NCI-H2227 (cell line): Measurements from ENCODE around the gene LRCH1.
"Not testable (repeated sequence)": the region's sequence is repeated elsewhere in the genome, so short reads cannot be mapped to it uniquely, and the experiment has no call there.

ENCODE experiments used
- DNase-seq: peaks from one replicate; lab custom pipeline; 2025; ENCODE audit not compliant: unreplicated experiment; lab: John Stamatoyannopoulos, UW

The LRCH1 gene, protein sequence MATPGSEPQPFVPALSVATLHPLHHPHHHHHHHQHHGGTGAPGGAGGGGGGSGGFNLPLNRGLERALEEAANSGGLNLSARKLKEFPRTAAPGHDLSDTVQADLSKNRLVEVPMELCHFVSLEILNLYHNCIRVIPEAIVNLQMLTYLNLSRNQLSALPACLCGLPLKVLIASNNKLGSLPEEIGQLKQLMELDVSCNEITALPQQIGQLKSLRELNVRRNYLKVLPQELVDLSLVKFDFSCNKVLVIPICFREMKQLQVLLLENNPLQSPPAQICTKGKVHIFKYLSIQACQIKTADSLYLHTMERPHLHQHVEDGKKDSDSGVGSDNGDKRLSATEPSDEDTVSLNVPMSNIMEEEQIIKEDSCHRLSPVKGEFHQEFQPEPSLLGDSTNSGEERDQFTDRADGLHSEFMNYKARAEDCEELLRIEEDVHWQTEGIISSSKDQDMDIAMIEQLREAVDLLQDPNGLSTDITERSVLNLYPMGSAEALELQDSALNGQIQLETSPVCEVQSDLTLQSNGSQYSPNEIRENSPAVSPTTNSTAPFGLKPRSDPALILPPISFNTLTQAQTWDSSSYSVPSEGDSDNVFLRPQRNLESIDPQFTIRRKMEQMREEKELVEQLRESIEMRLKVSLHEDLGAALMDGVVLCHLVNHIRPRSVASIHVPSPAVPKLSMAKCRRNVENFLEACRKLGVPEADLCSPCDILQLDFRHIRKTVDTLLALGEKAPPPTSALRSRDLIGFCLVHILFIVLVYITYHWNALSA

GRCh38 chr13:46552889-46553520 is at the start of gene LRCH1:
Gene LRCH1 (plus strand): TSS chr13:46553170. CDS start chr13:46553397, 227 bp downstream.
- peak; percentile 83 for DNase-seq

GRCh38 chr13:46504036-46504435 is 48.9 kb upstream of the LRCH1 start:
- no peak for DNase-seq

- DNase-seq, result no peak
Measured at GRCh38 chr13:46507981-46508380, 45.0 kb upstream of the LRCH1 start.

GRCh38 chr13:46509981-46510380 is 43.0 kb upstream of the LRCH1 start:
- no peak for DNase-seq

DNA sequence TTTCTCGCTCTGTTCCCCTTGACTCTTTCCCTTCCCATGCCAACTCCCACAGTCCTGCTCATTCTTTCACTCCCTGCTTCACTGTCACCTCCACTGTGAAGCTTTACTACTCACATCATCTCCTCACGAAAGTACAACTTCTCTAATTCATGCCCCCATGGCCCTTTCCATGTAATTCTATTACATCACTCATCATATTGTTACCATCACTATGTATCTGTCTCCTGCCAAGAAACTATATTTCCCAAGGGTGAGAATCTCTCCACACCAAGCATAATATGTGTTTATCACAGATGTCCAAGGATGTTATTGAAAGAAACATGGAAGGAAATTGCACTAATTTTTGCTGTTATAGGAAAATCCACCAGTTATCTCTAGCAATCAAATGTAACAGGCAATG is 37.2 kb upstream of the LRCH1 start:
- DNase-seq, result no peak

- no peak for DNase-seq
Measured at GRCh38 chr13:46516599-46517338, 36.2 kb upstream of the LRCH1 start.

- DNase-seq, result not testable (repeated sequence)
Measured at GRCh38 chr13:46517748-46518147, 35.2 kb upstream of the LRCH1 start.

DNA sequence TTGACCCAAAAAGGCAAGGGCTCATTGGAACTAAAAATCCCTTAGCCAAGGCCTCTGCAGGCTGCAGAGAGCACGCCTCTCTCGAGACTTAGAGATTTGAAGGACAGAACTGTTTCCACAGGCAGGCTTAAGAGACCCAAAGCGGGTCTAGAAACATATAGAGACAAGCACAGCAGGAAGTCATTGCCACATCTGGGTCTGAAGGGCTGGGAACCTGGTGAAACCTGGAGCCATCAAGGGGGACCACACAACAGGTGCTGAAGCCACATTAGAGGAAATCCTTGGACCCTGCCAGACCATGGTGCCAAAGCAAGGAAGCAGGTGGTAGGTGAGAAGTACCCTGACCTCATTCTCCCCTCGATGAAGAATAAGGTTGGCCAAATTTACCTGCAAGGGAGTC is 33.8 kb upstream of the LRCH1 start:
- no peak for DNase-seq

- DNase-seq, result no peak
Measured at GRCh38 chr13:46520166-46520565, 32.8 kb upstream of the LRCH1 start.

- no peak for DNase-seq
Measured at GRCh38 chr13:46521486-46521885, 31.5 kb upstream of the LRCH1 start.

DNA sequence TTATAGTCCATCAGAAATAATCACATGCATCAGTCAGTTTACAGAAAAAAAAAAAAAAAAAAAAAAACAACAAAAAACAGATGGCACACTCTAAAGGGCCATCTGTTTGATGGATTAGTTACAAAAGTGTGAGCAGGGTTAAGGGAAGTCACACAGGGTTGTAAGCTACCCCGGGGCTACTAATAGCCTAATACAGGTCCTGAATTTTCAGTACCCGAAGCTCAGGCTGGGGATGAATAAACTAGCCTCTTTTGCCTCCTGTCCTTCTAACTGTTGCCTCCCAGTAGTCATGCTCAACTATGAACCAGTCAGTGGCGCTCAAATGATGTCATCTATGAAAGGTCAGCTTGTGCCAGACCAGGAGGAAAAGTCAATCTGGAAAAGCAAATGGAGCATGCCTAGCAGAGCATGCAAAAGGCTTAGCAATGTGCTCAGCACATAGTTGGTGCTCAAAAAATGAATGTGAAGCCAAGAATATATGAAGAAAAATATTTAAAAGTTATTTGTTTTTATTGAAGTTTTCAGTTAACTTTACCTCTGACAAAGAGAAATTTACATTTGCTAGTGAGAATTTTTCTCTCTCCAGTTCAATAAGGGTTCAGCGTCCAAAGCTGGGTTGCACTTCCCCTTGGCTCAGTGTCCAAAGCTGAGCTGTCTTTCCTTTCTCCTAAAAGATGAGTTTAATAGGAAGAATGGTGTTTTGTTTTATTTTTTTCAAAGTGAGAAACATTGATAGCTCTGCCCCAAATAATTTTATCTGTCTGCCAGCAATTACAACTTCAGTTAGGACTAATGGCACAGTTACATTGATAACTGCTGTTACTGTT is 30.8 kb upstream of the LRCH1 start:
- DNase-seq, result no peak

DNA sequence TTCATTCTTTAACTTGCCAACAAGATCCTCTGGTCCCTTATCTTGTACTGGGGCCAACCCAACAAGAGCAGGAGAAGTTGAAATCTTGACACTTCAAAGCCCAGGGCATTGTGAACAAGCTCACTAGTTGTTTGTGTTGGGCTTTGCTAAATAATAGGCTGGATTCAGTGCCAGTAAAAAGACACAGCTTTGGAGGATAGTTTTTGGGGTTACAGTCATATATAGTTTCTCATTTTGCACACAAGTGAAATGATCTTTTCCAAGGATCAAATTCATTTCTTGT is 30.3 kb upstream of the LRCH1 start:
- DNase-seq, result no peak

DNA sequence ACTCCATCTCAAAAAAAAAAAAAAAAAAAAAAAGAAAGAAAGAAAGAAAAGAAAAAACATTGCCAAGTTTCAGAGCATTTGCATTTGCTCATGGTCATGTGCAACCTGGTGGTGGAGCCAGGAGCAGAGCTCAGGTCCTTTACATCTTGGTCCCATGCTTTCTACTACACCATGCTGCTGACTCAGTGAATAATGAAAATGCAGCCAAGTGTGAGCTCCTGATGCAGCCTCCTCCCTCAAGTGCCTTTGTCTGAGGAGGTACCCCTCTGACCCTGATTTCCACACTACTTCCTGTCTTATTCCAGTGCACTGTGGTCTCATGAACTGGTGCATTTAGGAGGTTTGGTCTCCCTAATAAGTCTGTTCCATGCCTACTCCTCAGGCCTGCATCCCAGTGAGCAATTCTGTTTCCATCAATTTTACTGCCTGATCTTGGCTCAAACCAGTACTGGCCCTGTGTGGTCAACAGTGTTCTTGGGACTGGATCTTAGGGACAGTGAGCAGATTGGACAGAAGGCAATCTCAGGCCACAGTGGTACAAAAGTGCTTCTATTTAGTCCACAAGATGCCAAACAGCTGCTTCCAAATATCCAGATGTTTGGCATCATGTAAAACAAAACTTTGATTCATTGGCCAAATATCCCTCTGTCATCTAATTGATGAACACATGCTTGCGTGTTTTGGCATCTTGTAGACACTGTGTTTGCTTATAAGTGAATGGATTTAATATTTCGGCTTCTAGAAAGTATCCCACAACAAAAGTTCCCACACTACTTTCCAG is 28.8 kb upstream of the LRCH1 start:
- no peak for DNase-seq

DNA sequence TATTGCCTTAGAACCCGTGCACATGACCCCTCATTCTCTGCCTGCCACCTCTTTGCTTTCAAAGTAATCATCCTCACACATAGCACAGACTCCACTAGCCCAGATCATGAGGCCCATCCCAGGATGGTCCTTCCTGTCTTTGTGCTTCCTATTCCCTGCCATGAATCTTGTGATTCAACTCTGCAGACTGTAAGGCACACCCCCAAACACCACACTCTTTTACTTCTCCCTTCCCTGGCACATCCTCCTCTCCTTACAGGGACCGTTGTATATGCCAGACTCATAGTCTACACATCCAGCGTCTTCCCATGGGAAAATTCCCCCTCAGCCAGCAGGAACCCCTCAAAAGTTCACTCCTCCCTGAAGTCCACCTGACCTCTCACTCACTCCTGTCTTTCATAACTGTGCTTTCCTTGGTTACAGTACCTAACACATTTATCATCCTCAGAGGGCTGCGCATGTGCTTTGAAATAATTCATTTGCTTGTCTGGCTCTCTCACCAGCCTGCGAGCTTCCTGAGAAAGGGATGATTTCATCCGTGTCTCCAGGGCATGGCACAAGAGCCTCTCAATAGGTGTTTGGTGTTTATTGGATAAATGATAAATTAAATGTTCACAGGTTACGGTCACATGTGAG is 26.8 kb upstream of the LRCH1 start:
- no peak for DNase-seq

GRCh38 chr13:46526740-46527139 is 26.2 kb upstream of the LRCH1 start:
- no peak for DNase-seq

DNA sequence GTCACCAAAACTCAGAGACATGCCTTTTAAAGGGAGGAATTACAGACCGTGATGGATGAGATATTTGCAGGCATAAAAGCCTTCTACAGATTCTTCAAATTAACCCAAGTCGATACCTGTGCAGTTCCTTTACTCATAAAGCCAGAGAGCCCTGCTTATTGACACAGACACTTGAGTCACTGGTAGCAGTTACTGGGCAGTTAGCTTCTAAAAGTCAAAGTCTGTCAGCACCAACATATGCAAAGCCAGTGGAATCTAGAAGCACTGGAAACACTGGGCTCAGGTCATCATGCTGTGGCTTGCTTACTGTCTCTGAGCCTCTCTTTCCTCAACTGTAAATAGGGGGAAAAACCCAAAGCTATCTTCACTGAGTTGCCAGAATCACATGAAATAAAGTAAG is 25.7 kb upstream of the LRCH1 start:
- DNase-seq, result no peak

DNA sequence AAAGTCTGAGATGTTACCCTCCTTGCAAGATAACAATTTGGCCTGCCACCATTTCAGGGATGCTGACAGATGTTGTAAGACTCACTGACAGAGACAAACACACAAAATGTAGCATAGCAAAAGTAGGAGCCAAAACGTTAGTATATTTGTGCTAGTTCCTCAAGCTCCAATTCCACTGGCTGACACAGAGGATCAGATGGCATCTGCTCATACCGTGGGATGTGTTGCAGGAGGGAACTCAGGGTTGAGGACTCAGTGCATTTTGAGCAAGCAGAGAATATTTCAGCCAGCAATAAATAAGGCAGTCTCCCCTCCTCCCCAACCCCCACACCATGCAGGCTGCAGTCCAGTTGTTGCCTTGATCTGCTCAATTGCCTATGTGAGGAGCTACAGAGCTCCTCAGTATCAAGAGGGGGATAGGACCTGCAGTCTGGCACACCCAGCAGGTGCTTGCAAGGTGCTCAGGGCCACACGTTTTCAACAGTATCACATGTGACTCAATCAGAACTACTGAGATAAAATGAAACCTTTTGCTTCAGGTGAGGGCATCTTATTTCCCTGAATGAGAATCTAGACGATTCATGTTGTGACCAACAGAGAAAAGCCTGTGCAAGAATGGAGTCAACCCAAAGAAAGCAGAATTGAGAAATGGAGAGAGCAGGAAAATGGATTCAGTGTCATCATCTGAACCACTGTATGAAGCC is 23.6 kb upstream of the LRCH1 start:
- no peak for DNase-seq

DNA sequence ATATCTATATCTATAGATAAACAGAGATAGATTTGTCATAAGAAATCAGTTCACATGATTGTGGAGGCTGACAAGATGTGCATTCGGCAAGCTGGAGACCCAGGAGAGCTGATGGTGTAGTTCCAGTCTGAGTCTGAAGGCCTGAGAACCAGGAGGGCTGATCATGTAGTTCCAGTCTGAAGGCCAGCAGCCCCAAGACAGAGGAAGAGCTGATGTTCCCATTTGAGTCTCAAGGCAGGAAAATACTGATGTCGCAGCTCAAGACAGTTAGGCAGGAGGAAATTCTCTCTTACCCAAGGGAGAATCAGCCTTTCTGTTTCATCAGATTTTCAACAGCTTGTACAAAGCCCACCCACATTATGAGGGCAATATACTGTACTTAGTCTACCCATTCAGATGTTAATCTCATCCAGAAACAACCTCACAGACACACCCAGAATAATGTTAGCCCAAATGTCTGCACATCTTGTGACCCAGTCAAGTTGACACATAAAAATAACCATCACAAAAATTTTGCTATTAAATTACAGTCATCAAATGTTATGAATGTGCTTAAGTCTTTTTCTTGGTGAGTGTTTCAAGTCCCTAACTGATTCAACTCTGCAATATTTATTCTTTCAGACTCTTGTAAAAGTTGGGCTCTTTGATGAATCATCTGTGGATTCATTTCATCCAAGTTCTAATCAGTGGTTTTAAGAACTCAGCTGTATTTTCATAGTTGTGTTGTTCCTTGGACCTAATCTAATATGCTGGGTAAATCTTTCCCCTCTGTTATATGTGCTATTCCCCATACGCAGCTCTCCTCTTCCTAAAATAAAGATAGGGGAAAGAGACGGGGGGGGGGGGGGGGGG is 22.7 kb upstream of the LRCH1 start:
- DNase-seq, result no peak
